GM10248 (cell line): ENCODE measurements around the gene MARCHF10.

Experiments
- CTCF ChIA-PET: fragments of 300-600 bp; sonication (Branson Sonifier 250); formaldehyde crosslinking; extraction: SDS; loops from one replicate; lab custom pipeline; 2021; ENCODE audit warnings: antibody characterized with exemption; lab: Yijun Ruan, JAX
- POLR2A ChIA-PET: fragments of 350-650 bp; sonication (Branson Sonifier 250); formaldehyde crosslinking; extraction: SDS; loops from one replicate; lab custom pipeline; 2020; ENCODE audit warnings: antibody characterized with exemption; lab: Yijun Ruan, JAX
- DNase-seq: peaks from one replicate; pipeline ENCODE4 v3.0.0; 2012; ENCODE audit errors: extremely low spot score
- TF ChIP-seq, protein P1 (sequence below): IDR thresholded peaks from 2 replicates; pipeline ENCODE4 v1.5.1; 2012; ENCODE audit warnings: mild to moderate bottlenecking, low read depth; ENCODE audit errors: extremely low read depth, missing control alignments, control extremely low read depth

MARCHF10 gene

DNA sequence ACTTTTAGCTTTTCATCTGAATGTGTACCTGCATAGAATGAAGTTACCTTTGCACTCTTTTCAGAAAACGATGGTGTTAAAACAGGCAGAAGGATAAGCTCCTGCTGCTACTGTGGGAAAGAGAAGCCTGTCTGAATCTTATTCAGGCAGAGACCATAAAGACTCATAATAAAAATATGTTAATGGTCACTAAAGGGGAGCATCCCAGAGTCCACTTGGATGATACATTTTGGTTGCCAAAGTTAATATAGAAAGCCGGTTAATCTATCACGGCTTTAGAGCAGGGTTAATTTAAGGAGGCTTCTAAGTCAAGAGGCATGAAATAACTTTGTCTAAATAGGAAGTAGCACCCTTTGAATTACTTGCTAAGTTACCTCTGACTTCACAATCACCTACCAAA is 2.9 kb downstream of the MARCHF10 start:
- DNase-seq = no peak
- ChIA-PET CTCF (no interaction called here), POLR2A (no interaction called here)
- TF ChIP-seq, protein P1, sequence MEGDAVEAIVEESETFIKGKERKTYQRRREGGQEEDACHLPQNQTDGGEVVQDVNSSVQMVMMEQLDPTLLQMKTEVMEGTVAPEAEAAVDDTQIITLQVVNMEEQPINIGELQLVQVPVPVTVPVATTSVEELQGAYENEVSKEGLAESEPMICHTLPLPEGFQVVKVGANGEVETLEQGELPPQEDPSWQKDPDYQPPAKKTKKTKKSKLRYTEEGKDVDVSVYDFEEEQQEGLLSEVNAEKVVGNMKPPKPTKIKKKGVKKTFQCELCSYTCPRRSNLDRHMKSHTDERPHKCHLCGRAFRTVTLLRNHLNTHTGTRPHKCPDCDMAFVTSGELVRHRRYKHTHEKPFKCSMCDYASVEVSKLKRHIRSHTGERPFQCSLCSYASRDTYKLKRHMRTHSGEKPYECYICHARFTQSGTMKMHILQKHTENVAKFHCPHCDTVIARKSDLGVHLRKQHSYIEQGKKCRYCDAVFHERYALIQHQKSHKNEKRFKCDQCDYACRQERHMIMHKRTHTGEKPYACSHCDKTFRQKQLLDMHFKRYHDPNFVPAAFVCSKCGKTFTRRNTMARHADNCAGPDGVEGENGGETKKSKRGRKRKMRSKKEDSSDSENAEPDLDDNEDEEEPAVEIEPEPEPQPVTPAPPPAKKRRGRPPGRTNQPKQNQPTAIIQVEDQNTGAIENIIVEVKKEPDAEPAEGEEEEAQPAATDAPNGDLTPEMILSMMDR = no peak

DNA sequence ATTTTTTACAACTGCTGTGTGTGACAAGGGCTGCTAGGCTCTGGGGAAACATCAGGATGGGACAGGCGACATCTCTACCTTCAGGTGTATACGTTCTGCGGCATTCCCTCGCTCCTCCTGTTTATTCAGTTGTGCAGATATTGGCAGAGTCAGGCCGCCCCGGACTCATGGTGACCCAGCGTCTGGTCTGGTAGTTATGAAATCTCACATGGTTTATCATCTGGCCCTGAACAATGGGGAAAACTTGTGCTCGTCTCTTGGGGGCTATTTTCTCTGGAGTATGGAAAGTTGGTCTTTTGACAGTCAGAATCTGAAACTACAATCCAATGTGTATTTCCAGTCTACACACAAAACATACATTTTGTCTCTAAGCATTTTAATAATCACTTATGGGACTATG is 3.3 kb downstream of the MARCHF10 start:
- no peak for DNase-seq
- ChIA-PET POLR2A (no interaction called here), CTCF (no interaction called here)
- TF ChIP-seq, protein P1 = no peak

DNA sequence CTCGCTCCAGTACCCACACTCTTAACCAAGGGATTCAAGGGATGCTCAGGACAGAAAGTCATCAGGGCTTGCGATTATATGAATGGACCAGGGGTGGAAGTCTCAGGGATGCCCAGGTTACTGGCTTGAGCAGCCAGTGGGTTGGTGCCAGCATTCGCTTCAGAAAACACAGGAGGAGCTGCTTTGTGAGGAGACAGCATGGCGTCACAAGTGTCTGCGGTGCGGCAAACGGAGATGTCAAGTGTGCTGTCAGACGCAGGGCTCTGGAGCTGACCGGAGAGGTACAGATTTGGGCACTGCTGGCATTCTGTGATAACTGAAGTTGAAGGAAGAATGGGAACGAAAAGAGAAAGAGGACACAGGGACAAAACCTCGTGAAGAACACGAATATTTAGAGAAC is 4.1 kb downstream of the MARCHF10 start:
- TF ChIP-seq, protein P1 = no peak
- no peak for DNase-seq
- POLR2A ChIA-PET = no interaction called here
- CTCF ChIA-PET = no interaction called here

DNA sequence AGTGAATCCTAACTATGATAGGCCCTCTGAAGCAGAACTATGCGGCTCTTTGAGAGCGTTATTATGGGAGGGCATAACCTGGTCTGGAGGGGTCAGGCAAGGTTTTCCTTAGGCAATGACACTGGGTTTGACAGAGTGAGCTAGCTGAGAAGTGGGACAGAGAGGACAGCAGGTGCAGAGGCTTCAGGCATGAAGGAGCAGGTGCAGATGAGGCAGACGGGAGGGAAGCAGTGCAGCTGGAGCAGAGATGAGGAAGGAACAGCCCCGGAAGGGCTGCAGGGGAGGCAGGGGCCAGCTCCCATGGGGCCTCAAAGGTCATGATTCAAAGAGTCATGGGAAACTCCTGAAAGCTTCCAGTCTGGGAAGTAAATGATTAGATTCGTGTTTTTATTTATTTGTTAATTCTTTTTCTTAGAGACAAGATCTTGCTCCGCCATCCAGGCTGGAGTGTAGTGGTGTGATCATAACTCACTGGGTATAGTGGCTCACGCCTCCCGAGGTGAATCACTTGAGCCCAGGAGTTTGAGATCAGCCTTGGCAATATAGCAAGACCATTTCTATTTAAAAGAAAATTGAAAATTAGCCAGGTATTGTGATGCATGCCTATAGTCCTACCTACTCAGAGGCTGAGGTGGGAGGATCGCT is 5.4 kb downstream of the MARCHF10 start:
- TF ChIP-seq, protein P1 = no peak
- ChIA-PET CTCF (interaction anchor here (1.2 kb wide), 1 partner anchor 32 kb away, joined by 4 read pairs; no protein-coding TSS in a partner anchor), POLR2A (no interaction called here)
- DNase-seq = no peak

DNA sequence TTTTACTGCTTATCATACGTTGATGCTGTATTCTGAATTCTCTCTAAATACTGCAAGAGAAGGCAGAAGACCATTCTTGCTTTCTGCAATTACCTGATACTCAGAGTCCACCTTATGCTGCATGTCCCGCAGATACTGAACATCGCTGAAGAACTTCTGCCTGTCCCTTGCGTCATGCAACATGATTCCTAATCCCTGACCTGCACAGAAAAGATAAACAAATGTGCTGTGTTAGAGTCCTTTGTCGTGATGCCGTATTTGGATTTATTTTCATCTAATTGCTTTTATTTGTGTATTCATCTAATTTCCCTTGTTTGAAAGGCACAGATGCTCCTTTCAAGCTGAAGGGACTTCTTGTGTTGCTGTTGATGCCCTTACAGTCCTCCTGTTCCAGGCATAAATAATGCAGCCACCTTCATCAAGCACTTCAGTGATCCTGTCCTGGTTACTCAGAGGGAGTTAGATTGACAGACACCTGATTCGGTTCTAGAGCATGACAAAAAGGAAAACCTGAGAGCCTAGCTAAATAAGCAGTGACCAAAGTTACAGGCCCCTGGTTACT is 6.5 kb downstream of the MARCHF10 start:
- no peak for DNase-seq
- ChIA-PET POLR2A (no interaction called here), CTCF (no interaction called here)
- TF ChIP-seq, protein P1 = no peak

DNA sequence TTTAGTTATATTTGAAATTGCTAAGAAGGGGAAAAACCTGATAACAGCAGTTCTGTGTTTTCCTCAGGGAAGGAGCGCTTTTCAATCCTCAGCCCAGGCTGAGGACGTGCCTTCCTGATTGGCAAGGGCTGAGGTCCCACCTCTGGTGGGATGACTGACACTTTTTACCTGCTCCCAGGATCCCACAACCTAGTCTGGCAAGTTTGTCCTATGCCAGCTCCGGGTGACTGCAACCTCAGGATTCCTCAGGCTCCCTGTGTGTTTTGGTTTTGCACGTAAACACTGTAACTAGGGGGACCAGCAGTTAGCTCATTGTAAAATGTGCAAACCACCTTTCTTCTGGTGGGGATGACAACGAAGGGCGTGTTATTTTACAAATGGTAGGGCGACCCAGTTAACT is 7.5 kb downstream of the MARCHF10 start:
- no peak for DNase-seq
- ChIA-PET CTCF (no interaction called here), POLR2A (no interaction called here)
- TF ChIP-seq, protein P1 = no peak
